ENCODE measurements around the gene TXLNA.

DNA sequence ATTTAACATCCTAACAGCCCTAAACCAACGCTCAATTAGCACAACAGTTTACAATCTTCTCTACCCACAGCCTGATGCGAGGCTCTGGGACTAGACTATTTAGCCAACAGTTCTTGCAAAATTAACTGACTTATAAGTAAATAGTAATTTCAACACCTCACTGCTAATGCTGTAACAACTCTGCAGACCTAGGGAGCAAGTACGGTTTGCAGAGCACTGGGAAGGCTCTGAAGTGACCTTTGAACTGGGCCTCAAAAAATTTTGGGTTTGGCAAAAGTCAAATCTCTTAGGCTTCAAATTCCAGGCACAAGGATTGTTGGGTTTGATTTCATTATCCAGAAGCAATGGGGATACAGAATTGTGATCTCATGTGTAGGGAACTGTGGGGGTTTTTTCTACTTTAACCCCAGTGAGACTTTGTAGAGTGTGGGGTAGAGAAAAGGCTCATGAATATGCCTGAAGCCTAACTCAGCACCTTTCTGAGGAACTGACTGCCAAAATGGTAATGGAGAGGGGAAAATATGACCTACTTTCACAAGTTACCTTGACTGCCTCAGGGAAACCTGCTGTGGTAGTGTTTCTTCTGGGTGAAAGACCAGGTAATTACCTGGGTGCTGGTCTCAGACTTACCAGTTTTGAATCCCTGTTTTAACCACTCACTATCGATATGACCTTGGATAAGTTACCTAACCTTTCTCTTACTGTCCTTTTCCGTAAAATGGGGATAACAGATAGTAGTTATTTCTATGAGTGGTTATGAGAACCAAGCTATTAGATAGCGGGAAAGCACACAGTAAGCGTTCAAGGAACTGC is 889 bp upstream of the TXLNA start:
- no peak for TF ChIP-seq POLR2A (IDR thresholded peaks at IDR 0.05; ENCODE audit: low read length)
- TF ChIP-seq GATA1 (IDR thresholded peaks at IDR 0.05; ENCODE audit: low read depth, low read length) = no peak
